Amniotic stem cell (primary cell): Measurements from ENCODE around the gene LEPR.
"Not testable (repeated sequence)": the region's sequence is repeated elsewhere in the genome, so short reads cannot be mapped to it uniquely, and the experiment has no call there.

Experiments used
- DNase-seq: peaks from one replicate; lab custom pipeline; 2025; lab: John Stamatoyannopoulos, UW

Gene LEPR

GRCh38 chr1:65435987-65436386 is 15.5 kb downstream of the LEPR start:
- DNase-seq: no peak

GRCh38 chr1:65437616-65438015 is 17.1 kb downstream of the LEPR start:
- no peak for DNase-seq

GRCh38 chr1:65440322-65440900 is 19.9 kb downstream of the LEPR start:
- no peak for DNase-seq

- no peak for DNase-seq
Measured at GRCh38 chr1:65440915-65441314, 20.4 kb downstream of the LEPR start.

GRCh38 chr1:65441464-65441863 is 21.0 kb downstream of the LEPR start:
- DNase-seq: no peak

- DNase-seq: no peak
Measured at GRCh38 chr1:65442442-65442841, 22.0 kb downstream of the LEPR start.

GRCh38 chr1:65443647-65444046 is 23.2 kb downstream of the LEPR start:
- no peak for DNase-seq

- DNase-seq: no peak
Measured at GRCh38 chr1:65444128-65444640, 23.7 kb downstream of the LEPR start.

GRCh38 chr1:65445837-65446236 is 25.4 kb downstream of the LEPR start:
- no peak for DNase-seq

- DNase-seq: no peak
Measured at GRCh38 chr1:65449214-65449823, 28.9 kb downstream of the LEPR start.

- not testable (repeated sequence) for DNase-seq
Measured at GRCh38 chr1:65455678-65456077, 35.2 kb downstream of the LEPR start.

- DNase-seq: no peak
Measured at GRCh38 chr1:65456481-65456880, 36.0 kb downstream of the LEPR start.

- no peak for DNase-seq
Measured at GRCh38 chr1:65457868-65458267, 37.4 kb downstream of the LEPR start.

- DNase-seq: no peak
Measured at GRCh38 chr1:65458730-65459396, 38.4 kb downstream of the LEPR start.

- no peak for DNase-seq
Measured at GRCh38 chr1:65459397-65459768, 38.9 kb downstream of the LEPR start.

- DNase-seq: not testable (repeated sequence)
Measured at GRCh38 chr1:65465837-65466236, 45.4 kb downstream of the LEPR start.

- no peak for DNase-seq
Measured at GRCh38 chr1:65467536-65467935, 47.1 kb downstream of the LEPR start.

- DNase-seq: no peak
Measured at GRCh38 chr1:65469126-65469888, 48.8 kb downstream of the LEPR start.

GRCh38 chr1:65469889-65470340 is 49.4 kb downstream of the LEPR start:
- no peak for DNase-seq
